Measurements from ENCODE around the gene RAMACL.

RAMACL gene

GRCh38 chr6:166629628-166630027 lies 43.1 kb upstream of the RAMACL start:
- peak; percentile 57 for DNase-seq (ENCODE audit: low read depth)
- TF ChIP-seq POLR2A (IDR thresholded peaks at IDR 0.05; ENCODE audit: extremely low read depth, insufficient read length) (no peak), MAX (IDR thresholded peaks at IDR 0.05; ENCODE audit: low read depth, low read length) (no peak), MYC (IDR thresholded peaks at IDR 0.05; ENCODE audit: low read depth, low read length) (no peak), CTCF (IDR thresholded peaks at IDR 0.05; ENCODE audit: low read depth, low read length) (no peak)
- no peak overlapping the region for H3K4me3 ChIP-seq (ENCODE audit: low read depth, low read length)

- peak; percentile 73 for DNase-seq (ENCODE audit: low read depth)
- TF ChIP-seq MYC (IDR thresholded peaks at IDR 0.05; ENCODE audit: low read depth, low read length), result no peak
- TF ChIP-seq MAX (IDR thresholded peaks at IDR 0.05; ENCODE audit: low read depth, low read length), result peak; percentile 51
- TF ChIP-seq CTCF (IDR thresholded peaks at IDR 0.05; ENCODE audit: low read depth, low read length), result no peak
- no peak for TF ChIP-seq POLR2A (IDR thresholded peaks at IDR 0.05; ENCODE audit: extremely low read depth, insufficient read length)
- H3K4me3 ChIP-seq (ENCODE audit: low read depth, low read length), result peak overlapping the region; percentile 47
Observed at GRCh38 chr6:166627875-166628801, 41.7 kb upstream of the RAMACL start.

GRCh38 chr6:166627033-166627874 lies 40.8 kb upstream of the RAMACL start, which contains the start of gene RPS6KA2:
TSS of gene RPS6KA2 (minus strand) at chr6:166627251. CDS start at chr6:166627019, 232 bp downstream.
- H3K4me3 ChIP-seq (ENCODE audit: low read depth, low read length), result peak within 1 kb of the TSS; percentile 47
- TF ChIP-seq POLR2A (IDR thresholded peaks at IDR 0.05; ENCODE audit: extremely low read depth, insufficient read length) (no peak), CTCF (IDR thresholded peaks at IDR 0.05; ENCODE audit: low read depth, low read length) (no peak), MYC (IDR thresholded peaks at IDR 0.05; ENCODE audit: low read depth, low read length) (peak; percentile 70), MAX (IDR thresholded peaks at IDR 0.05; ENCODE audit: low read depth, low read length) (peak; percentile 57)

GRCh38 chr6:166626177-166627032 lies 39.9 kb upstream of the RAMACL start:
- H3K4me3 ChIP-seq (ENCODE audit: low read depth, low read length), result peak overlapping the region; percentile 44
- peak; percentile 63 for DNase-seq (ENCODE audit: low read depth)
- TF ChIP-seq CTCF (IDR thresholded peaks at IDR 0.05; ENCODE audit: low read depth, low read length), result no peak

More at GRCh38 chr6:166627033-166627874, 40.8 kb upstream of the RAMACL start, which contains the start of gene RPS6KA2:
- peak; percentile 100 for DNase-seq (ENCODE audit: low read depth)

- TF ChIP-seq POLR2A (IDR thresholded peaks at IDR 0.05; ENCODE audit: extremely low read depth, insufficient read length) (no peak), CTCF (IDR thresholded peaks at IDR 0.05; ENCODE audit: low read depth, low read length) (no peak), MYC (IDR thresholded peaks at IDR 0.05; ENCODE audit: low read depth, low read length) (no peak), MAX (IDR thresholded peaks at IDR 0.05; ENCODE audit: low read depth, low read length) (no peak)
- H3K4me3 ChIP-seq (ENCODE audit: low read depth, low read length), result no peak overlapping the region
- DNase-seq (ENCODE audit: low read depth), result no peak
Observed at GRCh38 chr6:166625356-166625755, 38.9 kb upstream of the RAMACL start.

Measured in NB4 (cell line).